ENCODE results near the gene DAP3. TPM values are rescaled to one million over a fixed set of nuclear protein-coding genes. Genes with fewer than 3 reads are reported as not detected.

DAP3 gene
- total and polyA plus RNA-seq, 2 of the 13 experiments (the other 11 are each of a cell fraction or from before 2014, with no cell fraction given), result 129 to 133 TPM

DNA sequence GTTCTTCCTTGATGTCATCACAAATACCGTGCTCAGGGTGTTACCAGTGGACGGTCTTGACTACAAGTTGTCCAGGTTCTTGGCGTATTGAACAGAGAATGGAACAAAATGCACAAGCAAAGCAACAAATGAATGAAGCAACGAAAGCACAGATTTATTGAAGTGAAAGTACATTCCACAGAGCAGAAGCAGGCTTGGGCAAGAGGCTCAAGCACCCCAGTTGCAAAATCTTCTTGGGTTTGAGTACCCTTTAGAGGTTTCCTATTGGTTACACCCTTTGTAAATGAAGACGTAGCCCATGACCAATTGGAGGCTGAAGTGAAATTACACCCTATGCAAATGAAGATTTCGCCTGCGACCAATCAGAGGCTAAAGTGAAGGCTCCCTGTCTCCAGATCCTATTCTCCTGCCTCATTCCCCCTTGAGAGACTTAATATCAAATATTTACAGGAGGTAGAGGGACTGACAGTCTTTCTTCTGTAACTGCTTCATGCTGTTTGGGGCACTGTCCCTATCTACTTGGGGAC is 38.6 kb upstream of the DAP3 start:
- CTCF ChIA-PET (ENCODE audit: low intra/inter-chr PET ratio, low total read pairs), result no interaction called here
- no peaks in the 10 kb centered on the region; a peak in 1 of 5 replicates for H3K27me3 ChIP-seq (ENCODE audit: control insufficient read depth in 1 of 2, insufficient read depth in 2 of 2, low read length in 2 of 2)
- 0 out of 2 replicates have a peak, but pooled peaks cover 3% of the 10 kb centered on the region for H3K9me3 ChIP-seq (ENCODE audit: low read length)
- no peaks in the 10 kb centered on the region for H4K20me1 ChIP-seq (ENCODE audit: insufficient read depth, low read length)
- H3K4me3 ChIP-seq (replicated peaks in 1 of 3; ENCODE audit: insufficient read depth in 1 of 3, low read depth in 2 of 3, low read length in 3 of 3), result no peak overlapping the region
- ATAC-seq (no peak), FAIRE-seq (no peak), DNase-seq (ENCODE audit: low spot score) (no peak)
- no peaks in the 10 kb centered on the region for H3K36me3 ChIP-seq (replicated peaks in 1 of 2; ENCODE audit: control insufficient read depth in 1 of 2, insufficient read depth in 2 of 2, low read length in 2 of 2)
- in situ Hi-C loops (cut with HindIII; ENCODE audit: extremely low pct_ligation_motif_present, low pct_unique_long_range_greater_than_20kb) (no loop called here), intact Hi-C loops (cut with micrococcal nuclease; ENCODE audit: unreplicated experiment) (no loop called here)
- no peak overlapping the region for H3K9ac ChIP-seq (ENCODE audit: insufficient read depth, low read depth, low read length)
- TF ChIP-seq DR1 (CRISPR knock-in tag; IDR thresholded peaks at IDR 0.05) (no peak), ZNF20 (CRISPR knock-in tag; IDR thresholded peaks at IDR 0.05) (peak; percentile 98)
- no peak overlapping the region for H3K4me2 ChIP-seq (ENCODE audit: low read depth, low read length)
- no peak overlapping the region for H3K27ac ChIP-seq (ENCODE audit: extremely low read length, insufficient read depth, low read length)
- BruUV-seq (replicated peaks), result no TSS peak
- peaks cover 34% of the 10 kb centered on the region for H3K4me1 ChIP-seq (ENCODE audit: insufficient read depth, low read length)
- 71% methylated on average over 7 of the region's 7 CpGs for WGBS (ENCODE audit: low lambda C conversion rate)
- H2AFZ ChIP-seq (ENCODE audit: low read length), result no peak overlapping the region
- no peaks in the 10 kb centered on the region for H3K79me2 ChIP-seq (ENCODE audit: insufficient read depth, low read length)
- POLR2A ChIA-PET, result no interaction called here

DNA sequence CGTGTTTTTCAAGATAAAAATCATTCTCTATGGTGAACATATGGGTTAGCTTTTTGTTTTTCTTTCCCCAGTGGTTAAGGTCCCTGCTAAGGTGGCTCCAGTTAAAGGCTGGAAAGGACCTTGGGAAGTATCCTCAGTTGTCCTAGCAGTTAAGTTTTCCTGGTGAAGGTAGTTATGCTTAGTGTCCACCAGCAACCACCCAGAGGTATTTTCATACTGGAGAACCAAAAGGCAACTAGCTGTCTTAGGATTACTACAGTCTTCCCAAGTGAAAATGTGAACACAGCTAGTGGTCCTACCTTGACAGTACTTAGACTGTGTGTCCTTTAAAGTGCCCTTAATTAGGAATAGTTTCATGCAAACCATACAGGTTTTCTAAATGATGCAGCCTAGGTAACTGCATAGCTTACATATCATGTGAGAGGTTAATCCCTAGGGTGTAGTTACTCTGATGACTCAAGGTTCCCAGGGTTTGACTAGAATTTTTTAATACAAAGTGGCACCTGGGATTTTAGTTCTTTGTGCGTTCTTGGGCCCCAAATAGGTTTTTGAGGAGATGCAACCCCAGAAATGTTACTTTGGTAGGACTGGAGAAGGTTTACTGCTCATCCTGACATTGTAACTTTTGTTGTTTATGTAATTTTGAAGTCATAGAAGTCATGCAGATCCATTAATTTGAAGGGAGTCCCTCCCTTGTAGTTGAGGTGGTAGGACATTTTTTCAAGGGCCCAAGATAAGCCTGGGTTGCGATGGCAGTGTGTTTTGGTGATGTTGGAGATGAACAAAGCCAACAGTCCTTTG is 36.8 kb upstream of the DAP3 start:
- no peaks in the 10 kb centered on the region for H3K36me3 ChIP-seq (replicated peaks in 1 of 2; ENCODE audit: control insufficient read depth in 1 of 2, insufficient read depth in 2 of 2, low read length in 2 of 2)
- TF ChIP-seq SOX6 (IDR thresholded peaks at IDR 0.05) (no peak), SOX6 (CRISPR knock-in tag; IDR thresholded peaks at IDR 0.05) (no peak), ISX (CRISPR knock-in tag; conservative IDR thresholded peaks at IDR 0.05) (no peak), ZNF207 (IDR thresholded peaks at IDR 0.05; ENCODE audit: borderline replicate concordance) (no peak), ZNF33A (CRISPR knock-in tag; IDR thresholded peaks at IDR 0.05; ENCODE audit: borderline replicate concordance) (no peak), ZNF24 (IDR thresholded peaks at IDR 0.05) (no peak), ATF7 (IDR thresholded peaks at IDR 0.05) (no peak), ATF7 (CRISPR knock-in tag; IDR thresholded peaks at IDR 0.05) (no peak), DNMT1 (CRISPR knock-in tag; IDR thresholded peaks at IDR 0.05) (no peak), GATAD2A (CRISPR knock-in tag; IDR thresholded peaks at IDR 0.05) (no peak), HES4 (CRISPR knock-in tag; IDR thresholded peaks at IDR 0.05; ENCODE audit: borderline replicate concordance) (no peak), ISL2 (CRISPR knock-in tag; IDR thresholded peaks at IDR 0.05) (no peak)
- TF ChIP-seq, protein P1, sequence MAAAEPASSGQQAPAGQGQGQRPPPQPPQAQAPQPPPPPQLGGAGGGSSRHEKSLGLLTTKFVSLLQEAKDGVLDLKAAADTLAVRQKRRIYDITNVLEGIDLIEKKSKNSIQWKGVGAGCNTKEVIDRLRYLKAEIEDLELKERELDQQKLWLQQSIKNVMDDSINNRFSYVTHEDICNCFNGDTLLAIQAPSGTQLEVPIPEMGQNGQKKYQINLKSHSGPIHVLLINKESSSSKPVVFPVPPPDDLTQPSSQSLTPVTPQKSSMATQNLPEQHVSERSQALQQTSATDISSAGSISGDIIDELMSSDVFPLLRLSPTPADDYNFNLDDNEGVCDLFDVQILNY (CRISPR knock-in tag; conservative IDR thresholded peaks at IDR 0.05), result no peak
- TF ChIP-seq, protein P2, sequence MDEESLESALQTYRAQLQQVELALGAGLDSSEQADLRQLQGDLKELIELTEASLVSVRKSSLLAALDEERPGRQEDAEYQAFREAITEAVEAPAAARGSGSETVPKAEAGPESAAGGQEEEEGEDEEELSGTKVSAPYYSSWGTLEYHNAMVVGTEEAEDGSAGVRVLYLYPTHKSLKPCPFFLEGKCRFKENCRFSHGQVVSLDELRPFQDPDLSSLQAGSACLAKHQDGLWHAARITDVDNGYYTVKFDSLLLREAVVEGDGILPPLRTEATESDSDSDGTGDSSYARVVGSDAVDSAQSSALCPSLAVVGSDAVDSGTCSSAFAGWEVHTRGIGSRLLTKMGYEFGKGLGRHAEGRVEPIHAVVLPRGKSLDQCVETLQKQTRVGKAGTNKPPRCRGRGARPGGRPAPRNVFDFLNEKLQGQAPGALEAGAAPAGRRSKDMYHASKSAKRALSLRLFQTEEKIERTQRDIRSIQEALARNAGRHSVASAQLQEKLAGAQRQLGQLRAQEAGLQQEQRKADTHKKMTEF (CRISPR knock-in tag; IDR thresholded peaks at IDR 0.05), result no peak

More for the DNA sequence above, 36.8 kb upstream of the DAP3 start:
- no peak for FAIRE-seq
- in situ Hi-C loops (cut with HindIII; ENCODE audit: extremely low pct_ligation_motif_present, low pct_unique_long_range_greater_than_20kb) (no loop called here), intact Hi-C loops (cut with micrococcal nuclease; ENCODE audit: unreplicated experiment) (no loop called here)
- H3K27ac ChIP-seq (ENCODE audit: extremely low read length, insufficient read depth, low read length), result no peak overlapping the region
- H4K20me1 ChIP-seq (ENCODE audit: insufficient read depth, low read length), result no peaks in the 10 kb centered on the region
- DNase-seq (ENCODE audit: low spot score), result no peak
- 0 out of 2 replicates have a peak, but pooled peaks cover 3% of the 10 kb centered on the region for H3K9me3 ChIP-seq (ENCODE audit: low read length)
- H3K79me2 ChIP-seq (ENCODE audit: insufficient read depth, low read length), result no peaks in the 10 kb centered on the region
- ChIA-PET POLR2A (interaction anchor here (1.2 kb wide), 1 partner anchor 89 kb away, joined by 3 read pairs; the partner anchor contains the start of gene ASH1L), CTCF (ENCODE audit: low intra/inter-chr PET ratio, low total read pairs) (no interaction called here)
- 16% methylated on average over 3 of the region's 3 CpGs for WGBS (ENCODE audit: low lambda C conversion rate)
- H3K9ac ChIP-seq (ENCODE audit: insufficient read depth, low read depth, low read length), result no peak overlapping the region
- no peak overlapping the region for H2AFZ ChIP-seq (ENCODE audit: low read length)
- H3K4me3 ChIP-seq (replicated peaks in 1 of 3; ENCODE audit: insufficient read depth in 1 of 3, low read depth in 2 of 3, low read length in 3 of 3), result no peak overlapping the region
- H3K4me1 ChIP-seq (ENCODE audit: insufficient read depth, low read length), result peaks cover 21% of the 10 kb centered on the region
- BruUV-seq (replicated peaks), result no TSS peak
- no peak for ATAC-seq
- H3K4me2 ChIP-seq (ENCODE audit: low read depth, low read length), result no peak overlapping the region
- no peaks in the 10 kb centered on the region; a peak in 1 of 5 replicates for H3K27me3 ChIP-seq (ENCODE audit: control insufficient read depth in 1 of 2, insufficient read depth in 2 of 2, low read length in 2 of 2)
